ENCODE measurements around the gene ATP6AP2. TPM values are rescaled to one million over a fixed set of nuclear protein-coding genes. Genes with fewer than 3 reads are reported as not detected.

ATP6AP2 gene
- polyA plus RNA-seq, 1 of the 3 experiments (the other 2 are of a cell fraction), result 160 TPM

DNA sequence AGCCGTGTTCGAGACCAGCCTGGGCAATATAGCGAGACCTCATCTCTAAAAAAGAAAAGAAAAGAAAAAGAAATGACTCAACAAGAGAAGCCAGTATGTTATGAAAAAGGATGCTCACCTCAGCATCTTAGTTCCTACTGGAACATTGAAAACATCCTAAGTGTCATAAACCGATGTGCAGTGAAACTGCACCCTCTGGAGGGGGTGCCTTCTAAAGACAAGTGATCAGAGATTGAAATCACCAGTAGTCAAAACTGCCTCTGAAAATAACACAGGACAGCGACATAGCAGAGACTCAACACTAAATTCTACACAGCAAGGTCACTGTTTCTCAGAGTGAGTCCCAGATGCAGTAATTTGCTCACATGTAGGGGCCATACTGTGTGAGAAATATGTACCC lies 28.0 kb upstream of the ATP6AP2 start (continued):
- TF ChIP-seq, protein P1, sequence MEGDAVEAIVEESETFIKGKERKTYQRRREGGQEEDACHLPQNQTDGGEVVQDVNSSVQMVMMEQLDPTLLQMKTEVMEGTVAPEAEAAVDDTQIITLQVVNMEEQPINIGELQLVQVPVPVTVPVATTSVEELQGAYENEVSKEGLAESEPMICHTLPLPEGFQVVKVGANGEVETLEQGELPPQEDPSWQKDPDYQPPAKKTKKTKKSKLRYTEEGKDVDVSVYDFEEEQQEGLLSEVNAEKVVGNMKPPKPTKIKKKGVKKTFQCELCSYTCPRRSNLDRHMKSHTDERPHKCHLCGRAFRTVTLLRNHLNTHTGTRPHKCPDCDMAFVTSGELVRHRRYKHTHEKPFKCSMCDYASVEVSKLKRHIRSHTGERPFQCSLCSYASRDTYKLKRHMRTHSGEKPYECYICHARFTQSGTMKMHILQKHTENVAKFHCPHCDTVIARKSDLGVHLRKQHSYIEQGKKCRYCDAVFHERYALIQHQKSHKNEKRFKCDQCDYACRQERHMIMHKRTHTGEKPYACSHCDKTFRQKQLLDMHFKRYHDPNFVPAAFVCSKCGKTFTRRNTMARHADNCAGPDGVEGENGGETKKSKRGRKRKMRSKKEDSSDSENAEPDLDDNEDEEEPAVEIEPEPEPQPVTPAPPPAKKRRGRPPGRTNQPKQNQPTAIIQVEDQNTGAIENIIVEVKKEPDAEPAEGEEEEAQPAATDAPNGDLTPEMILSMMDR (IDR thresholded peaks at IDR 0.05), result peak; percentile 27
- no peak for TF ChIP-seq RCOR1 (IDR thresholded peaks at IDR 0.05; ENCODE audit: low read length)

- 62% methylated on average over 4 of the region's 4 CpGs for WGBS (ENCODE audit: low lambda C conversion rate)
- Histone ChIP-seq H4K20me1 (ENCODE audit: insufficient read depth) (no peaks in the 10 kb centered on the region), H3K27ac (ENCODE audit: low read depth in 2 of 2, low read length in 1 of 2) (no peak overlapping the region), H3K79me2 (ENCODE audit: insufficient read depth) (no peaks in the 10 kb centered on the region), H3K4me1 (ENCODE audit: control insufficient read depth in 1 of 2, insufficient read depth in 2 of 2, low read depth in 1 of 2, low read length in 1 of 2) (no peaks in the 10 kb centered on the region; a peak in 1 of 4 replicates), H3K4me2 (no peak overlapping the region), H2AFZ (ENCODE audit: low read depth) (no peak overlapping the region), H3K9ac (no peak overlapping the region), H3K4me3 (ENCODE audit: low read depth in 2 of 2, low read length in 1 of 2) (no peak overlapping the region), H3K36me3 (replicated peaks in 1 of 2; ENCODE audit: control insufficient read depth in 1 of 2, insufficient read depth in 2 of 2, low read length in 1 of 2) (no peaks in the 10 kb centered on the region), H3K27me3 (ENCODE audit: insufficient read depth) (peaks cover 44% of the 10 kb centered on the region), H3K9me2 (no peaks in the 10 kb centered on the region), H3F3A (replicated peaks; ENCODE audit: insufficient read depth) (no peaks in the 10 kb centered on the region), H3K9me3 (no peaks in the 10 kb centered on the region)
- ChIA-PET CTCF (no interaction called here), POLR2A (no interaction called here)
- TF ChIP-seq USF1 (IDR thresholded peaks at IDR 0.05; ENCODE audit: borderline replicate concordance, low read depth) (peak; percentile 35; the same call in 1 of the 2 replicates), FOSL2 (IDR thresholded peaks at IDR 0.05; ENCODE audit: borderline replicate concordance, low read depth) (no peak), RAD21 (IDR thresholded peaks at IDR 0.05; ENCODE audit: low read length) (no peak), REST (IDR thresholded peaks at IDR 0.05; ENCODE audit: low read depth, low read length) (no peak)
- TF ChIP-seq, protein P2, sequence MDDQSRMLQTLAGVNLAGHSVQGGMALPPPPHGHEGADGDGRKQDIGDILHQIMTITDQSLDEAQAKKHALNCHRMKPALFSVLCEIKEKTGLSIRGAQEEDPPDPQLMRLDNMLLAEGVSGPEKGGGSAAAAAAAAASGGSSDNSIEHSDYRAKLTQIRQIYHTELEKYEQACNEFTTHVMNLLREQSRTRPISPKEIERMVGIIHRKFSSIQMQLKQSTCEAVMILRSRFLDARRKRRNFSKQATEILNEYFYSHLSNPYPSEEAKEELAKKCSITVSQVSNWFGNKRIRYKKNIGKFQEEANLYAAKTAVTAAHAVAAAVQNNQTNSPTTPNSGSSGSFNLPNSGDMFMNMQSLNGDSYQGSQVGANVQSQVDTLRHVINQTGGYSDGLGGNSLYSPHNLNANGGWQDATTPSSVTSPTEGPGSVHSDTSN (IDR thresholded peaks at IDR 0.05), result no peak
- no peak for DNase-seq
These were observed 22.2 kb upstream of the ATP6AP2 start for GRCh38 chrX:40558590-40558989.
